ENCODE data around the gene CAPS.

CAPS gene

GRCh38 chr19:5889288-5889971 is 24.6 kb upstream of the CAPS start:
- TF ChIP-seq CTCF (conservative IDR thresholded peaks at IDR 0.05) (no peak), ZFX (IDR thresholded peaks at IDR 0.05) (no peak)
- no peak overlapping the region for H3K27ac ChIP-seq

GRCh38 chr19:5890099-5890498 is 24.0 kb upstream of the CAPS start:
- no peak overlapping the region for H3K27ac ChIP-seq

GRCh38 chr19:5891572-5891937 is 22.5 kb upstream of the CAPS start:
- no peak overlapping the region for H3K27ac ChIP-seq
- TF ChIP-seq CTCF (conservative IDR thresholded peaks at IDR 0.05) (no peak), ZFX (IDR thresholded peaks at IDR 0.05) (no peak)

More at GRCh38 chr19:5890099-5890498, 24.0 kb upstream of the CAPS start:
- no peak for TF ChIP-seq ZFX (IDR thresholded peaks at IDR 0.05)
- no peak for TF ChIP-seq CTCF (conservative IDR thresholded peaks at IDR 0.05)

GRCh38 chr19:5891938-5892771 is 21.9 kb upstream of the CAPS start:
- TF ChIP-seq ZFX (IDR thresholded peaks at IDR 0.05) (no peak), CTCF (conservative IDR thresholded peaks at IDR 0.05) (no peak; the same call in 1 of the 2 replicates)
- H3K27ac ChIP-seq = no peak overlapping the region

GRCh38 chr19:5892772-5893275 is 21.2 kb upstream of the CAPS start:
- no peak; the same call in 1 of the 2 replicates for TF ChIP-seq CTCF (conservative IDR thresholded peaks at IDR 0.05)
- no peak for TF ChIP-seq ZFX (IDR thresholded peaks at IDR 0.05)
- no peak overlapping the region for H3K27ac ChIP-seq

- TF ChIP-seq ZFX (IDR thresholded peaks at IDR 0.05) (no peak), CTCF (conservative IDR thresholded peaks at IDR 0.05) (no peak)
- H3K27ac ChIP-seq = no peak overlapping the region
Observed at GRCh38 chr19:5893296-5893903, 20.7 kb upstream of the CAPS start.
